ENCODE measurements around the gene AK3. TPM values are rescaled to one million over a fixed set of nuclear protein-coding genes. Genes with fewer than 3 reads are reported as not detected.

The AK3 gene
- total and polyA plus RNA-seq, 2 donors (not counting 3 experiments of a cell fraction or from before 2014, with no cell fraction given): 20.6 to 42.3 TPM

- ChIA-PET POLR2A (no interaction called here), CTCF (interaction anchor here (0.6 to 1.1 kb wide), 2 partner anchors 9 to 13 kb away, joined by 3 read pairs; no protein-coding TSS in a partner anchor)
- TF ChIP-seq EZH2 (IDR thresholded peaks at IDR 0.05; ENCODE audit: borderline replicate concordance, low read depth, low read length, severe bottlenecking) (no peak), CTCF (IDR thresholded peaks at IDR 0.05; ENCODE audit: extremely low read depth in 1 of 2, insufficient read depth in 1 of 2, low read depth in 1 of 2, low read length in 2 of 2) (no peak), MAX (IDR thresholded peaks at IDR 0.05; ENCODE audit: insufficient read depth, insufficient read length) (no peak), MYC (IDR thresholded peaks at IDR 0.05; ENCODE audit: low read depth, low read length) (no peak)
- BruUV-seq (replicated peaks): no TSS peak
- H3K27ac ChIP-seq (ENCODE audit: insufficient read depth, low read depth, low read length): no peak overlapping the region
- DNase-seq (ENCODE audit: low read depth, low spot score) (no peak), FAIRE-seq (no peak)
- no peak overlapping the region for H3K4me3 ChIP-seq (replicated peaks in 1 of 3; ENCODE audit: insufficient read depth in 1 of 3, low read depth in 1 of 3, low read length in 3 of 3)
- H3K79me2 ChIP-seq (ENCODE audit: control insufficient read depth, insufficient read depth, low read length): no peaks in the 10 kb centered on the region
- H2AFZ ChIP-seq (ENCODE audit: low read depth, low read length): no peak overlapping the region
- intact Hi-C loops (cut with micrococcal nuclease): no loop called here
- no peak overlapping the region for H3K9ac ChIP-seq (replicated peaks; ENCODE audit: extremely low read depth, insufficient read depth, low read length)
- H4K20me1 ChIP-seq (replicated peaks; ENCODE audit: control insufficient read depth, extremely low read depth, insufficient read depth, low read length): no peaks in the 10 kb centered on the region
- no peaks in the 10 kb centered on the region for H3K9me1 ChIP-seq (replicated peaks; ENCODE audit: control insufficient read depth, extremely low read depth, insufficient read depth, low read length)
- dilution Hi-C loops (cut with MboI; ENCODE audit: extremely low pct_ligation_motif_present, low sequenced_read_pairs): no loop called here
- H3K9me3 ChIP-seq (replicated peaks; ENCODE audit: control insufficient read depth, insufficient read depth, low read length): no peaks in the 10 kb centered on the region
- no peaks in the 10 kb centered on the region for H3K4me1 ChIP-seq (ENCODE audit: control insufficient read depth, extremely low read depth, insufficient read depth, low read length)
- peaks cover 0 to 2% of the 10 kb centered on the region in 2 experiments for H3K27me3 ChIP-seq (ENCODE audit: control insufficient read depth in 2 of 2, insufficient read depth in 2 of 2, low read length in 2 of 2)
- no peaks in the 10 kb centered on the region for H3K36me3 ChIP-seq (ENCODE audit: control insufficient read depth in 2 of 2, extremely low read depth in 1 of 2, insufficient read depth in 2 of 2, low read length in 2 of 2)
- no peak overlapping the region for H3K4me2 ChIP-seq (ENCODE audit: insufficient read depth, low read length)
Measured at GRCh38 chr9:4771788-4772187, 30.8 kb upstream of the AK3 start.
